Neutrophil (primary cell): Measurements from ENCODE around the gene TMOD2.

Experiments
- H3K27ac ChIP-seq: fragments of 200-600 bp; sonication (generic); 2 replicates; pipeline ENCODE4 v1.5.1; 2016; ENCODE audit warnings: mild to moderate bottlenecking, moderate library complexity
- H3K27me3 ChIP-seq: fragments of 200-600 bp; sonication (generic); 2 replicates; pipeline ENCODE4 v1.6.0; 2016; ENCODE audit warnings: mild to moderate bottlenecking
- H3K36me3 ChIP-seq: fragments of 200-600 bp; sonication (generic); 2 replicates; pipeline ENCODE4 v1.5.1; 2017
- H3K4me1 ChIP-seq, 2 experiments: fragments of 200-600 bp in 1 of 2; sonication (generic) in 1 of 2; 1 replicate in 1 of 2; 2 replicates in 1 of 2; pipeline versions ENCODE4 v1.5.1 to v1.6.1; 2013 to 2016; ENCODE audit warnings: low read depth in 1 of 2, low read length in 1 of 2, mild to moderate bottlenecking in 1 of 2, moderate library complexity in 1 of 2; ENCODE audit not compliant: control insufficient read depth in 1 of 2, insufficient read depth in 1 of 2
- H3K4me3 ChIP-seq, 2 experiments: fragments of 200-600 bp in 1 of 2; sonication (generic) in 1 of 2; 1 replicate in 1 of 2; 2 replicates in 1 of 2; pipeline ENCODE4 v1.5.1; 2013 to 2016; ENCODE audit warnings: low read depth in 1 of 2, low read length in 1 of 2, mild to moderate bottlenecking in 1 of 2, moderate library complexity in 1 of 2
- H3K9me3 ChIP-seq: fragments of 200-600 bp; sonication (generic); 2 replicates; pipeline ENCODE4 v1.5.1; 2016
- TF ChIP-seq, protein P1 (sequence below): fragments of 200-600 bp; sonication (generic); IDR thresholded peaks from 2 replicates; pipeline ENCODE4 v1.5.1; 2016; ENCODE audit warnings: antibody characterized with exemption

The TMOD2 gene

DNA sequence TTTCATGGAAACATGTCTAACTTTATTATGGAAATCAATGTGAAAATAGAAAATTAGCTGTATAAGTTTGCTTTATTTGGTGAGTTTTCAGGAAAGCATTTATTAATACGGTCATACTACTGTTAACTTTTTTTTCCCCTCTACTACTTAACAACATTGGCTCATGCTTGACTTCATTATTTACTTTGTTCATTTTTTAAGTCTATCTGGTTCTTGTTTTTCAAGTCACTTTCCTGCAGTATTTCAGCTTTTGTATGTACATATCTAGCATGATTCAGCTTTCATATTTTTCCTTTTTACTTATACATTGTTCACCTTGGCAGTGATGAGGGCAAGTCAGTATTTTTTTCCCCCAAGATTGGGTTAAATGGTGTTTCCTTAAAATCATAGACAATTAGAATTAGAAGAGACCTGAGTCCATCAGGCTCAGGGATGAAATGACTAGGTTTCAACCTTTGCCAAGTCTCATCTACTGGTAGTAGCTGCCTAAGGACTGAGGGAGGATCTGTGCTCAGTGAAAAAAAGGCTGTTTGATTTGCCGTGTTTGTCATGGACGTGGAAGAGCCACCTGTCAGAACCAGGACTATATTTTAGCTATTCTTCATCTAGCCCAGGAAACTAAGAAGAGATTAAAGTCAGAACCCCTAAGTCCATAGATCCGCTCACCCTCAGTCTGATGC is 93.5 kb downstream of the TMOD2 start:
- H3K4me1 ChIP-seq: peaks cover 65 to 73% of the 10 kb centered on the region in 2 experiments
- H3K4me3 ChIP-seq: no peak overlapping the region
- H3K27ac ChIP-seq: peak overlapping the region; percentile 77
- TF ChIP-seq, protein P1, sequence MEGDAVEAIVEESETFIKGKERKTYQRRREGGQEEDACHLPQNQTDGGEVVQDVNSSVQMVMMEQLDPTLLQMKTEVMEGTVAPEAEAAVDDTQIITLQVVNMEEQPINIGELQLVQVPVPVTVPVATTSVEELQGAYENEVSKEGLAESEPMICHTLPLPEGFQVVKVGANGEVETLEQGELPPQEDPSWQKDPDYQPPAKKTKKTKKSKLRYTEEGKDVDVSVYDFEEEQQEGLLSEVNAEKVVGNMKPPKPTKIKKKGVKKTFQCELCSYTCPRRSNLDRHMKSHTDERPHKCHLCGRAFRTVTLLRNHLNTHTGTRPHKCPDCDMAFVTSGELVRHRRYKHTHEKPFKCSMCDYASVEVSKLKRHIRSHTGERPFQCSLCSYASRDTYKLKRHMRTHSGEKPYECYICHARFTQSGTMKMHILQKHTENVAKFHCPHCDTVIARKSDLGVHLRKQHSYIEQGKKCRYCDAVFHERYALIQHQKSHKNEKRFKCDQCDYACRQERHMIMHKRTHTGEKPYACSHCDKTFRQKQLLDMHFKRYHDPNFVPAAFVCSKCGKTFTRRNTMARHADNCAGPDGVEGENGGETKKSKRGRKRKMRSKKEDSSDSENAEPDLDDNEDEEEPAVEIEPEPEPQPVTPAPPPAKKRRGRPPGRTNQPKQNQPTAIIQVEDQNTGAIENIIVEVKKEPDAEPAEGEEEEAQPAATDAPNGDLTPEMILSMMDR: no peak
- H3K36me3 ChIP-seq: no peaks in the 10 kb centered on the region
- H3K9me3 ChIP-seq: no peaks in the 10 kb centered on the region
- no peaks in the 10 kb centered on the region for H3K27me3 ChIP-seq

DNA sequence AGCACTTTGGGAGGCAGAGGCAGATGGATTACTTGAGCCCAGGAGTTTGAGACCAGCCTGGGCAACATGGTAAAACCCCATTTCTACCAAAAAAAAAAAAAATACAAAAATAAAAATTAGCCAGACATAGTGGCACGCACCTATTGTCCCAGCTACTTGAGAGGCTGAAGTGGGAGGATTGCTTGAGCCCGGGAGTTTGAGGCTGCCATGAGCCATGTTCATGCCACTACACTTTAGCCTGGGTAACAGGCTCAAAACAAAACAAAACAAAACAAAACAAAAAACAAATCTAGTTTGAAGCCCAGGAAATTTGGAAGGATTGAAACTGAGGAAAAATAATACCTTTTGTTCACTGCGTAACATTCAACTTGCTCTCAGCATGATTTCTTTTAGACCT is 94.7 kb downstream of the TMOD2 start:
- TF ChIP-seq, protein P1: no peak
- Histone ChIP-seq H3K36me3 (no peaks in the 10 kb centered on the region), H3K9me3 (no peaks in the 10 kb centered on the region), H3K27ac (peak overlapping the region; percentile 77), H3K4me3 (no peak overlapping the region), H3K27me3 (no peaks in the 10 kb centered on the region), H3K4me1 (peaks cover 53 to 61% of the 10 kb centered on the region in 2 experiments)

DNA sequence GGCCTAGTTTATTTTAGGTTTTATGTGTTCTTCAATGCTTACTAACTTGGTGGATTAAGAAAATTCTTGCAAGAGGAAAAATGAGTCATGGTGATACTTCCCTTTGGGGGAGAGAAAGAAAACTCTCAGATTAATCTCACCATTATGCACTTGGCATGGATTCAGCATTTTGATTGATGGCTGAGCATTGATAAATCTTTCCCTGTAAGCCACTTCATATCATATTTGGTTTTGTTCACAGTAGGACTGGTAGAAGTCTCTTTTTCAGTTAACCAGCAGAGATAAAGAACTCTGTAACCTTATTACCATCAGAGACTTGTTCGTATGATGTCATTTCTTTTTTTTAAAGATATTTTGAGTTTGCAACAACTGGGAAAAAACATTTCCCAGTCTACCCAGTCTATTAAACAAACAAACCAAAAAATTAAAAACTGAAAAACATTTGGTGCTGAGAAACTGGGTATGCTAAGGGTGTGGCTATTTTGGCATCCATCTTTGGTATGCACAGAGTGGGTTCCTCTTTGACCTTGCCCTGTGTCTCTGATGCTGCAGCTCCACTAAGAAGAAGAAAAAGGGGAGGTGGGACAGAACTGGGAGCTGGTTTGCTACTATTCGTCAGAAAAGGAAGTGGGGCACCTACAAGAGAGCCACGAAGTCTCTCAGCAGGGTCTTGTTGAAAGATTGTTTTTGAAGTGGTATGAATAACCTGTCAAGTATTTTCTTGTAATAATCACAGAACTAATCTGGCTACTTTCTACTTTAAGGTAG is 95.2 kb downstream of the TMOD2 start:
- no peaks in the 10 kb centered on the region for H3K27me3 ChIP-seq
- TF ChIP-seq, protein P1: no peak
- no peaks in the 10 kb centered on the region for H3K36me3 ChIP-seq
- peak overlapping the region; percentile 77 for H3K27ac ChIP-seq
- peaks cover 47 to 55% of the 10 kb centered on the region in 2 experiments for H3K4me1 ChIP-seq
- no peak overlapping the region for H3K4me3 ChIP-seq
- H3K9me3 ChIP-seq: no peaks in the 10 kb centered on the region

DNA sequence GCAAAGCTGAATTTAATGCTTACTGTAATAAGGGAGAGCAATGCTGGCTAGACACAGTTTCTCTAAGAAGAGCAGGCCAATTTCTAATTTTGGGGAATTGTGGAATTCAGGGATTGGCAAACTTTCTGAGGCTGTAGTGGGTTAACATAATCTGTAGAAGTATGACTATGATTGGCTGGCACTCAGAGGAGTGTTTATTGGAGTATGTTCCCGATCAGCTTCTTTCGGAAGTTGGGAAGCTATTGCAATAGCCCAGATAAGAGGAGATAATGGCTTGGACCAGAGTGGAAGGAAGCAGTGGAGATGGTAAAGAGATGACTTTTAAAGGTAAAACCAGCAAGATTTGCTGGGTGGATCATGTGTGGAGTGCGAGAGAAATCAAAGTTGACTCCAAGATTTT is 97.4 kb downstream of the TMOD2 start:
- Histone ChIP-seq H3K4me1 (peaks cover 25 to 33% of the 10 kb centered on the region in 2 experiments), H3K27ac (no peak overlapping the region), H3K9me3 (no peaks in the 10 kb centered on the region), H3K4me3 (no peak overlapping the region), H3K36me3 (no peaks in the 10 kb centered on the region), H3K27me3 (no peaks in the 10 kb centered on the region)
- TF ChIP-seq, protein P1: no peak

DNA sequence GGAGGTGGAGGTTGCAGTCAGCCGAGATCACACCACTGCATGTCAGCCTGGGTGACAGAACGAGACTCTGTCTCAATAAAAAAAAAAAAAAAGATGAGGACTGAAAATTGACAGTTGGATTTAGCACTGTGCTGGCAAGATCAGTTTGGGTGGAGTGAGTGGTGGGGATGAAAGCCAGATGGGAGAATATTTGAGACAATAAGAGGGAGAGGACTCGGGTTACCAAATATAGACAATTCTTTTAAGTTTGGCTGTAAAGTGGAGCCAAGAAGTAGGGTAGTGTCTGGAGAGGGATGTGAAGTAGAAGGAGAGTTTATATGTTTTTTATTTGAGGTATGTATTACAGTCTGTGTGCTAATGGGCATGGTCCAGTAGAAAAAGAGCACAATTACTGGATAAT is 98.5 kb downstream of the TMOD2 start:
- TF ChIP-seq, protein P1: no peak
- Histone ChIP-seq H3K4me1 (peaks cover 21 to 26% of the 10 kb centered on the region in 2 experiments), H3K4me3 (no peak overlapping the region), H3K9me3 (no peaks in the 10 kb centered on the region), H3K27me3 (no peaks in the 10 kb centered on the region), H3K27ac (no peak overlapping the region), H3K36me3 (no peaks in the 10 kb centered on the region)
